HepG2 (cell line): Measurements from ENCODE around the gene CD207.

Experiments used
- CTCF ChIP-seq: sonication (generic); formaldehyde crosslinking; IDR thresholded peaks from 2 replicates; pipeline ENCODE4 v1.5.0; 2020; ENCODE audit warnings: mild to moderate bottlenecking, missing genetic modification reagents, moderate library complexity
- EP300 ChIP-seq, 3 experiments: sonication (generic) in 1 of 3; formaldehyde crosslinking in 1 of 3; IDR thresholded peaks; 2 replicates each; pipeline versions ENCODE4 v1.5.1 to v1.6.1; 2011 to 2020; ENCODE audit warnings: low read depth in 2 of 3, low read length in 2 of 3, borderline replicate concordance in 1 of 3, improper control_type of control experiment in 1 of 3, mild to moderate bottlenecking in 1 of 3, missing genetic modification reagents in 1 of 3, moderate library complexity in 1 of 3
- ETS1 ChIP-seq: sonication (generic); formaldehyde crosslinking; IDR thresholded peaks from 2 replicates; pipeline ENCODE4 v1.4.0; 2020; ENCODE audit warnings: missing genetic modification reagents
- HMGXB4 ChIP-seq, 2 experiments: sonication (generic) in 1 of 2; formaldehyde crosslinking in 1 of 2; IDR thresholded peaks; 2 replicates each; pipeline versions ENCODE4 v1.4.0 to v1.6.1; 2018 to 2020; ENCODE audit warnings: missing genetic modification reagents in 2 of 2, borderline replicate concordance in 1 of 2, low read depth in 1 of 2, mild to moderate bottlenecking in 1 of 2, missing biosample characterization in 1 of 2
- ISL2 ChIP-seq: sonication (generic); formaldehyde crosslinking; IDR thresholded peaks from 2 replicates; pipeline ENCODE4 v1.5.0; 2020; ENCODE audit warnings: missing genetic modification reagents
- JUNB ChIP-seq: sonication (generic); formaldehyde crosslinking; IDR thresholded peaks from 2 replicates; pipeline ENCODE4 v1.8.0; 2022; ENCODE audit warnings: missing genetic modification reagents, mild to moderate bottlenecking, borderline replicate concordance
- NCOR1 ChIP-seq: fragments of 200-600 bp; sonication (generic); IDR thresholded peaks from 2 replicates; pipeline ENCODE4 v1.7.0; 2017; ENCODE audit warnings: antibody characterized with exemption, low read length, borderline replicate concordance
- NR1H2 ChIP-seq: sonication (generic); formaldehyde crosslinking; IDR thresholded peaks from 2 replicates; pipeline ENCODE4 v1.8.1; 2022; ENCODE audit warnings: low read depth, missing genetic modification reagents, borderline replicate concordance
- POLR2A ChIP-seq, 2 experiments: IDR thresholded peaks; 2 replicates each; pipeline ENCODE4 v1.6.1; 2011; ENCODE audit warnings: low read depth in 2 of 2, low read length in 2 of 2, mild to moderate bottlenecking in 1 of 2, moderate library complexity in 1 of 2; ENCODE audit not compliant: insufficient read depth in 1 of 2
- TBP ChIP-seq: sonication (generic); formaldehyde crosslinking; IDR thresholded peaks from 2 replicates; pipeline ENCODE4 v1.5.0; 2020; ENCODE audit warnings: missing genetic modification reagents

GRCh38 chr2:70854411-70854810 lies 18.8 kb upstream of the CD207 start:
- TF ChIP-seq EP300 (IDR thresholded peaks at IDR 0.05; ENCODE audit: low read depth in 2 of 2, low read length in 2 of 2), result no peak
- no peak for TF ChIP-seq EP300 (CRISPR knock-in tag; IDR thresholded peaks at IDR 0.05; ENCODE audit: borderline replicate concordance)
- TF ChIP-seq JUNB (CRISPR knock-in tag), result no peak
- no peak for TF ChIP-seq POLR2A (IDR thresholded peaks at IDR 0.05; ENCODE audit: insufficient read depth in 1 of 2, low read depth in 2 of 2, low read length in 2 of 2)
- TF ChIP-seq NR1H2 (CRISPR knock-in tag), result no peak
- TF ChIP-seq CTCF (CRISPR knock-in tag), result no peak
- no peak for TF ChIP-seq ISL2 (CRISPR knock-in tag)
- no peak for TF ChIP-seq NCOR1
- TF ChIP-seq TBP (CRISPR knock-in tag), result no peak
- TF ChIP-seq ETS1 (CRISPR knock-in tag), result no peak
- no peak for TF ChIP-seq HMGXB4 (CRISPR knock-in tag; IDR thresholded peaks at IDR 0.05; ENCODE audit: borderline replicate concordance in 1 of 2, low read depth in 1 of 2)
